Astrocyte of the cerebellum (primary cell): ENCODE results near the gene EMC1.

ENCODE experiments used
- DNase-seq: peaks from one replicate; pipeline ENCODE4 v3.0.0-alpha.2; 2011; ENCODE audit warnings: low read depth
- H3K4me3 ChIP-seq: 2 replicates; pipeline ENCODE4 v1.5.1; 2011; ENCODE audit warnings: mild to moderate bottlenecking, low read depth, low read length, moderate library complexity
- CTCF ChIP-seq: IDR thresholded peaks from 2 replicates; pipeline ENCODE4 v1.5.1; 2012; ENCODE audit warnings: low read length, low read depth, moderate library complexity, mild to moderate bottlenecking; ENCODE audit errors: missing control alignments
- in situ Hi-C: cut with HindIII; loops from 2 replicates; pipeline ENCODE4 v1.10.0; 2017; ENCODE audit warnings: low sequenced_read_pairs

The EMC1 gene

GRCh38 chr1:19205403-19205802 lies 45.9 kb downstream of the EMC1 start:
- DNase-seq = no peak
- in situ Hi-C loops = no loop called here
- H3K4me3 ChIP-seq = no peak overlapping the region
- TF ChIP-seq CTCF = no peak

DNA sequence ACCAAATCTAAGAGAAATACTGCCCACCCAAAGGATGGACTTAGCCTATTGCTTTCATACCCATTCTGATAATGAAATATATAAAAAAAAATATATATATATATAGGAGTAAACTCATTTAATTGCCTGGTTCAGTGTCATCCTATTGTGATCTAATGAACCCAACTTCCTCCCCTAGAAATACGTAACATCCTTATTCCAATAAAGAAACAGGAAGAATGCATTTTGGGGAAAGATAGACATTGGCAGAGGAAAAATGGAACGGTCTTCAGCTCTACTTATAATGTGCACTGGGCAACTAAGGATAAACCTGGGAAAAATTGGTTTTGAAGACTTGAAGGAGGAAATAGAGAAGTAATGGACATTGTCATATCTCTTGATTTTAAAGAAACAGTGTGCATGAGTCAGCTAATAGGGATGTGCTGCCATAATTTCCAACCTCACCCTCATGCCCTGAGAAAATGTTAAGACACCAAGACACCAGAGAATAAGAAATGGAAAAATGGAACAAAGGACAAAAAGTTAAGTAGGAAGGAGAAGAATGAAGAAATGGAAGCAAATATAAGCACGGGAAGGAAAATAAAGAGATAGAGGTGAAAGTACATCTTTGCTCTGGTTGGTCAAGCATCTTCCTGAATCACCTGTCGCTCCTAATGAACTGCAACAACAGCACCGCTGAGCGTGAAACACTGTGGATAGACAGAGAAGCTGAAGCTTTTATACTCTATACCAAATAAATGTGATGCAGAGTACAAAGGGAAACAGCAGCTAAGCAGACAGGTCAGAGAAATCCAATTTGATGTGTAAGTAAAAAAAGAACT lies 46.7 kb downstream of the EMC1 start:
- TF ChIP-seq CTCF = no peak
- in situ Hi-C loops = no loop called here

DNA sequence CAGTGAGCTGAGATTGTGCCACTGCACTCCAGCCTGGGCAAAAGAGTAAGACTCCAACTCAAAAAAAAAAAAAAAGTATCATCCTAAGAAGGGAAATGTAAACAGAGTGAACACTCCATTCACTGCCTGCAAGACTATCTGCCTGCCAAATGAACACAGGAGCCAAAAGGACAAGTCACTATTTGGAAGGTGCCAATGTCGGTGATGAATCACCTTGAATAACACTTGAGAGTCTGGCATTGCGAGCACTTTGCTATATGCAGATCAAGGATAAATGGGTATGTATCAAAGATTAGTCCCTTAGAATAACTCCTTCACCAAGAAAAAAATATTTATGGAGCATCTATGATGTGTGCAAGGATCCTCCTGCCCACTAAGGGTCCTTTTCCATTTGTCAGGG lies 47.9 kb downstream of the EMC1 start:
- no peak overlapping the region for H3K4me3 ChIP-seq
- in situ Hi-C loops = no loop called here
- no peak for TF ChIP-seq CTCF
- peak; percentile 62 for DNase-seq

More for the DNA sequence above, 46.7 kb downstream of the EMC1 start:
- H3K4me3 ChIP-seq = no peak overlapping the region
- DNase-seq = no peak

DNA sequence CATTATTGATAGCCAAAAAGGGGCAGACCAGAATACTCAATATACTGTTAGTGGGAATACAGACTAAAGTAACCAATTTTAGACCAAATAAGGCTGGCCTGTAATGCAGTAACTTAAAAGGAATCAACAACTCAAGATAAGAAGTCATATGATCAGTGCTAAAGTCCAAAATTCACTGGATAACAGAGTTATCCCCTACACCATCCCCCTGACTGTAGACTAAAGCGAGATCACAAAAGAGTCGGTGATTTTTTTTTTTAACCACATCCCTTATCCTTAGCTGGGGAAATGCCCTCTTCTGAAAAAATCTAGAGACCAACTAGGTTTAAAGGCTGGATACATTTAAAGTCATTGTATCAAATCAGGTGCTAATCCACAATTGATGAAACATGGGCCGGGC lies 48.9 kb downstream of the EMC1 start:
- no peak for DNase-seq
- TF ChIP-seq CTCF = no peak
- H3K4me3 ChIP-seq = no peak overlapping the region
- in situ Hi-C loops = no loop called here

DNA sequence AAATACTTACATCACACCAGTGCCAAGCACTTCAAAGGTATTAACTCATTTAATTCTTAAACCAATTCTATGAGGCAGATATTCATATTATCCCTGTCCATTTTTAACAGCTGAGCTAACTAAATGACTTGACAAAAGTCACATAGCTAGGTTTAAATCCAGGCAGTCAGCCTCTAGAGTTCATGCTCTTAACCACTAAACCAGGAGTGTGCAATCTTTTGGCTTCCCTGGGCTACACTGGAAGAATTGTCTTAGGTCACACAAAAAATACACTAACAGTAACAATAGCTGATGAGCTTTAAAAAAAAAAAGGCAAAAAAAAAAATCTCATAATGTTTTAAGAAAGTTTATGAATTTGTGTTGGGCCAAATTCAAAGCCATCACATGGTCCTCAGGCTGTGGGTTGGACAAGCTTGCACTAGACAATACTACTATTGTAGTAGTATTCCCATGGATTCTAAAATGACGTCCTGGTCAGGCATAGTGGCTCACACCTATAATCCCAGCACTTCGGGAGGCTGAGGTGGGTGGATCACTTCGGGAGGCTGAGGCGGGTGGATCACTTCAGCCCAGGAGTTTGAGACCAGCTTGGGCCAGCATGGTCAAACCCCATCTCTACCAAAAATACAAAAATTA lies 51.2 kb downstream of the EMC1 start:
- DNase-seq = no peak
- TF ChIP-seq CTCF = no peak
- H3K4me3 ChIP-seq = no peak overlapping the region
- in situ Hi-C loops = no loop called here

DNA sequence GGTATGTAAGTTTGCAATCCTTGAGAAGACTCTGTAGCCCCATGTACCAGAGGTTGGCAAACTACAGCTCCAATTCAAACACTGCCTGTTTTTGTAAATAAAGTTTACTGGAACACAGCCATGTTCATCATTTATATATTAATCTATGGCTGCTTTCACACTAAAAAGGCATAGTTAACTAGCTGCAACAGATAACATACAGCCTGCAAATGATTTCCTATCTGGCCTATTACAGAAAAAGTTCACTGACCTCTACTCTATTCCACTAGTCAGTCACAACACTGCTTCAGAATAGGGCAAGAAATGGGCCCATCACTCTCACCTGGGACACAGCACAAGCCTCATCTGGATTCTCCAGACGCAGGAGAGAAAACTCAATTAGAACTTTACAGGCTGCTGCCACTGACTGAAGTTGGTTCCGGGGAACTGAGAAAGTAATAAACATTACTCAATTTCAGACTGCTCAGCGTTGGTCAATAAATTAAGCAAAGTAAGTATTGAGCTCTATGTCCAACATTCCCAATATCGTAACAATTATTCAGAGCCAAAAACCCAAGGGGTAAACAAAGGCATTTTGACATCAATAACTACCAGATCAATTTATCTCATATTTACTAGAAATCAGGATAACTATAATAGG lies 51.9 kb downstream of the EMC1 start:
- in situ Hi-C loops = no loop called here
- no peak overlapping the region for H3K4me3 ChIP-seq
- no peak for DNase-seq
- TF ChIP-seq CTCF = no peak
